Keratinocyte (primary cell): ENCODE results near the gene ATM. TPM values are rescaled to one million over a fixed set of nuclear protein-coding genes. Genes with fewer than 3 reads are reported as not detected.
A peak's percentile ranks its signal among the peaks of the same experiment; 100 is the strongest.

Experiments
- DNase-seq: peaks from one replicate; pipeline ENCODE4 v3.0.0-alpha.2; 2011; ENCODE audit warnings: low read depth, missing footprints, low spot score
- FAIRE-seq: peaks from 2 replicates; lab custom pipeline; 2011; peaks lifted over from hg19 to GRCh38; lab: Jason Lieb, UNC
- H2AFZ ChIP-seq: 2 replicates; pipeline ENCODE4 v1.6.0; 2012; ENCODE audit warnings: low read length, control low read depth, inconsistent platforms; ENCODE audit not compliant: control insufficient read depth
- H3K27ac ChIP-seq: 2 replicates; pipeline ENCODE4 v1.5.1; 2011; ENCODE audit warnings: low read length; ENCODE audit not compliant: control insufficient read depth, insufficient read depth
- H3K27me3 ChIP-seq: 3 replicates; pipeline ENCODE4 v1.6.0; 2011; ENCODE audit warnings: low read length; ENCODE audit not compliant: control insufficient read depth, insufficient read depth; ENCODE audit errors: extremely low read depth
- H3K36me3 ChIP-seq, 2 experiments: 2 replicates in 1 of 2; 3 replicates in 1 of 2; pipeline ENCODE4 v1.5.1; 2011; ENCODE audit warnings: low read length in 2 of 2, mild to moderate bottlenecking in 1 of 2; ENCODE audit not compliant: control insufficient read depth in 2 of 2, insufficient read depth in 2 of 2; ENCODE audit errors: extremely low read depth in 1 of 2
- H3K4me1 ChIP-seq: 3 replicates; pipeline ENCODE4 v1.5.1; 2011; ENCODE audit warnings: low read length; ENCODE audit not compliant: control insufficient read depth, insufficient read depth; ENCODE audit errors: extremely low read depth
- H3K4me2 ChIP-seq: 3 replicates; pipeline ENCODE4 v1.6.0; 2011; ENCODE audit warnings: low read depth, low read length; ENCODE audit not compliant: control insufficient read depth, insufficient read depth; ENCODE audit errors: extremely low read depth
- H3K4me3 ChIP-seq, 3 experiments: fragments of 200-600 bp in 1 of 3; sonication (generic) in 1 of 3; 2 replicates in 2 of 3; 3 replicates in 1 of 3; pipeline ENCODE4 v1.5.1; 2011 to 2016; ENCODE audit warnings: low read length in 3 of 3, mild to moderate bottlenecking in 3 of 3, control low read depth in 2 of 3, inconsistent platforms in 1 of 3, low read depth in 1 of 3, mixed read lengths in 1 of 3, mixed run types in 1 of 3, moderate library complexity in 1 of 3; ENCODE audit not compliant: control insufficient read depth in 2 of 3, insufficient read depth in 2 of 3; ENCODE audit errors: extremely low read depth in 1 of 3
- H3K79me2 ChIP-seq: 2 replicates; pipeline ENCODE4 v1.6.0; 2012; ENCODE audit warnings: low read length; ENCODE audit not compliant: control insufficient read depth, insufficient read depth
- H3K9ac ChIP-seq: 3 replicates; pipeline ENCODE4 v1.6.0; 2011; ENCODE audit warnings: low read length; ENCODE audit not compliant: control insufficient read depth, insufficient read depth; ENCODE audit errors: extremely low read depth
- H3K9me1 ChIP-seq: 3 replicates; pipeline ENCODE4 v1.6.0; 2011; ENCODE audit warnings: low read length; ENCODE audit not compliant: control insufficient read depth, insufficient read depth; ENCODE audit errors: extremely low read depth
- H3K9me3 ChIP-seq: 2 replicates; pipeline ENCODE4 v1.5.1; 2012; ENCODE audit warnings: low read depth, low read length; ENCODE audit not compliant: control insufficient read depth
- H4K20me1 ChIP-seq: 3 replicates; pipeline ENCODE4 v1.6.0; 2011; ENCODE audit warnings: low read length; ENCODE audit not compliant: control insufficient read depth, insufficient read depth; ENCODE audit errors: extremely low read depth
- EZH2 ChIP-seq: IDR thresholded peaks from one replicate; pipeline ENCODE4 v1.6.1; 2012; ENCODE audit warnings: inconsistent platforms, mild to moderate bottlenecking, low read length, moderate library complexity
- dilution Hi-C: fragments of 300-500 bp; cut with MboI; formaldehyde crosslinking; loops from one replicate; pipeline ENCODE4 v1.7.0; 2020; ENCODE audit warnings: low sequenced_read_pairs; ENCODE audit not compliant: extremely low pct_ligation_motif_present
- polyA plus RNA-seq, 5 experiments: library from polyadenylated mRNA; depleted of rRNA in 3 of 5; stranded (reverse) in 3 of 5; stranded (forward) in 1 of 5; unstranded in 1 of 5; fragments of >200 nt; gene quantifications; 1 replicate in 1 of 5; 2 replicates in 3 of 5; 3 replicates in 1 of 5; pipeline versions ENCODE4 v1.2.1 to v1.2.3, GENCODE V29; 2011 to 2012; ENCODE audit warnings: missing spikeins in 2 of 5, low read depth in 1 of 5, low replicate concordance in 1 of 5
- TF ChIP-seq, protein P1 (sequence below), 3 experiments: IDR thresholded peaks in 1 of 3; conservative IDR thresholded peaks in 1 of 3; optimal IDR thresholded peaks in 1 of 3; 2 replicates in 2 of 3; 3 replicates in 1 of 3; pipeline versions ENCODE3 to v1.5.1; 2011; ENCODE audit warnings: low read length in 3 of 3, mild to moderate bottlenecking in 3 of 3, moderate library complexity in 2 of 3, control low read depth in 1 of 3, inconsistent platforms in 1 of 3; ENCODE audit not compliant: insufficient read depth in 2 of 3; ENCODE audit errors: extremely low read depth in 1 of 3

The ATM gene
- polyA plus RNA-seq, 1 donor (not counting 4 experiments of a cell fraction or from before 2014, with no cell fraction given) = 28.5 TPM

DNA sequence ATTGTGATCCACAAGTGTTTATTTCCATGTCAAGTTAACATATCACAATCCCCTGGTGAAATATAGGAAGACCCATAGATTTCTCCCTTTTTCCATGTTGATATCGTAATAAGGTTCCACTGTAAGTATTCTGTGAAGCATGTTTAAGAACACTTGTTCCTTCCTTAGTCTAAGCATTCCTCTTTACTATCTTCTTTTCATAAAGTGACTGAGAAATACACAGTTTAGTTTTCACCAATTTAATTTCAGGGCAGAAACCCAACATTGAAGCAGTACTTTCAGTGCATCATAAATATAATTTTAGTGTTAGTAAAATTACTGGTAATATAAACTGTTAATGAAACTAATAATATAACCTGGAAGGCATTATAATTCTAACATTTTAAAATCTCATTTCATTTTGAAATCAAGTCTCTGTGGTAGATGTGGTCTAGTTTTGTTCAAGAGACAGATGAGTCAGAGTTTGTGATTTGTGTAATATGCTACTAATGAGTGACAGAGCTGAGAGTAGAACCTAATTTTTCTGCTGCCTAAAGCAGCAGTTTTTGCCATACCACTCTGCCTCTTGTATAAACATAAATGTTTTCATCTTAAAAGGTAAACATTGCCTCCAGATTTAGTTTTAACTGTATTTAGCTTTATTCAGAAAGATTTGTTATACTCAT lies 79.4 kb downstream of the ATM start:
- Histone ChIP-seq H3K4me2 (no peak overlapping the region), H3K9me1 (no peaks in the 10 kb centered on the region), H3K9ac (no peak overlapping the region), H2AFZ (no peak overlapping the region), H3K27me3 (no peaks in the 10 kb centered on the region), H3K4me1 (no peaks in the 10 kb centered on the region), H3K79me2 (no peaks in the 10 kb centered on the region), H3K4me3 (no peak overlapping the region), H3K27ac (no peak overlapping the region), H3K9me3 (no peaks in the 10 kb centered on the region), H3K36me3 (peaks cover 0 to 1% of the 10 kb centered on the region in 2 experiments), H4K20me1 (no peaks in the 10 kb centered on the region)
- DNase-seq (no peak), FAIRE-seq (no peak)
- dilution Hi-C loops = no loop called here
- TF ChIP-seq, protein P1, sequence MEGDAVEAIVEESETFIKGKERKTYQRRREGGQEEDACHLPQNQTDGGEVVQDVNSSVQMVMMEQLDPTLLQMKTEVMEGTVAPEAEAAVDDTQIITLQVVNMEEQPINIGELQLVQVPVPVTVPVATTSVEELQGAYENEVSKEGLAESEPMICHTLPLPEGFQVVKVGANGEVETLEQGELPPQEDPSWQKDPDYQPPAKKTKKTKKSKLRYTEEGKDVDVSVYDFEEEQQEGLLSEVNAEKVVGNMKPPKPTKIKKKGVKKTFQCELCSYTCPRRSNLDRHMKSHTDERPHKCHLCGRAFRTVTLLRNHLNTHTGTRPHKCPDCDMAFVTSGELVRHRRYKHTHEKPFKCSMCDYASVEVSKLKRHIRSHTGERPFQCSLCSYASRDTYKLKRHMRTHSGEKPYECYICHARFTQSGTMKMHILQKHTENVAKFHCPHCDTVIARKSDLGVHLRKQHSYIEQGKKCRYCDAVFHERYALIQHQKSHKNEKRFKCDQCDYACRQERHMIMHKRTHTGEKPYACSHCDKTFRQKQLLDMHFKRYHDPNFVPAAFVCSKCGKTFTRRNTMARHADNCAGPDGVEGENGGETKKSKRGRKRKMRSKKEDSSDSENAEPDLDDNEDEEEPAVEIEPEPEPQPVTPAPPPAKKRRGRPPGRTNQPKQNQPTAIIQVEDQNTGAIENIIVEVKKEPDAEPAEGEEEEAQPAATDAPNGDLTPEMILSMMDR (optimal IDR thresholded peaks at IDR 0.05 in 1 of 3, IDR thresholded peaks at IDR 0.05 in 1 of 3, conservative IDR thresholded peaks at IDR 0.05 in 1 of 3; ENCODE audit: extremely low read depth in 1 of 3, insufficient read depth in 2 of 3, low read length in 3 of 3) = no peak
- TF ChIP-seq EZH2 = no peak

DNA sequence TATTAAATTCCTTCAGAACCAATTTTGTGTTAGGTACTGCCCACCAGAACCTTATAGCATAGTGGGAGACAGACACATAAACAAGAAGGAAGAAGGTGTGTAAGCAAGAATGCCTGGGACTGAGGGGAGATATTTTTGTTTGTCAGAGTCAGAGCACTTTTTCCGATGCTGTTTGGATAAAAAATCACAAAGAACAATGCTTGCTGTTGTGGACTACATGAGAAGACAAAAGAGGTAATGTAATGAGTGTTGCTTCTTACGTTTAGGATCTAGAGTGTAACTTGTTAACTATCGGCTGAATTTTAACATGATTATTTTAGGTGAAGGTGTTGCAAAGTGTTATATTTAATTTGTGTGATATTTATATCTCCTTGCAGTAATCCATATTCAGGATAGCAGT lies 84.9 kb downstream of the ATM start:
- H3K27ac ChIP-seq = no peak overlapping the region
- no peaks in the 10 kb centered on the region for H3K9me1 ChIP-seq
- no peaks in the 10 kb centered on the region for H3K9me3 ChIP-seq
- H3K4me2 ChIP-seq = no peak overlapping the region
- no peaks in the 10 kb centered on the region for H4K20me1 ChIP-seq
- no peaks in the 10 kb centered on the region for H3K79me2 ChIP-seq
- H3K4me3 ChIP-seq = no peak overlapping the region
- H2AFZ ChIP-seq = no peak overlapping the region
- FAIRE-seq = peak; percentile 13
- H3K4me1 ChIP-seq = no peaks in the 10 kb centered on the region
- H3K9ac ChIP-seq = no peak overlapping the region
- H3K27me3 ChIP-seq = no peaks in the 10 kb centered on the region
- DNase-seq = no peak
- TF ChIP-seq, protein P1 (optimal IDR thresholded peaks at IDR 0.05 in 1 of 3, IDR thresholded peaks at IDR 0.05 in 1 of 3, conservative IDR thresholded peaks at IDR 0.05 in 1 of 3; ENCODE audit: extremely low read depth in 1 of 3, insufficient read depth in 2 of 3, low read length in 3 of 3) = no peak
- no peak for TF ChIP-seq EZH2
- peaks cover 0 to 1% of the 10 kb centered on the region in 2 experiments for H3K36me3 ChIP-seq
- dilution Hi-C loops = no loop called here
